Activated CD4-positive, alpha-beta T cell treated with anti-CD3 and anti-CD28 coated beads, Interleukin-2, amount 10 ng/mL, durations not matched to agents 24 days and 14 days (primary cell): ENCODE results near the gene GLIS1. TPM values are rescaled to one million over a fixed set of nuclear protein-coding genes. Genes with fewer than 3 reads are reported as not detected.

ENCODE experiments used
- DNase-seq: peaks from one replicate; pipeline ENCODE4 v3.0.0; 2022
- H3K27ac Mint-ChIP-seq: one replicate; pipeline ENCODE4 v1.8.0; 2022; ENCODE audit warnings: mild to moderate bottlenecking, mixed read lengths
- H3K27me3 Mint-ChIP-seq: one replicate; pipeline ENCODE4 v1.8.0; 2022; ENCODE audit warnings: mixed read lengths
- H3K36me3 Mint-ChIP-seq: one replicate; pipeline ENCODE4 v1.8.0; 2022; ENCODE audit warnings: low read depth, mild to moderate bottlenecking, mixed read lengths
- H3K4me1 Mint-ChIP-seq: one replicate; pipeline ENCODE4 v1.8.0; 2021; ENCODE audit warnings: mixed read lengths
- H3K4me3 Mint-ChIP-seq: one replicate; pipeline ENCODE4 v1.8.0; 2022; ENCODE audit warnings: mild to moderate bottlenecking, moderate library complexity, mixed read lengths
- H3K9me3 Mint-ChIP-seq: one replicate; pipeline ENCODE4 v1.8.0; 2021; ENCODE audit warnings: mixed read lengths
- intact Hi-C: fragments of 100-400 bp; cut with micrococcal nuclease; formaldehyde crosslinking; loops from one replicate; pipeline ENCODE4 v1.15.1; 2023
- total RNA-seq: library from RNA; stranded (reverse); gene quantifications from 2 replicates; pipeline ENCODE4 v1.2.3, GENCODE V29; 2022

The GLIS1 gene
- total RNA-seq, 1 donor from 2014 or later: not detected

GRCh38 chr1:53678938-53679825 is 59.8 kb downstream of the GLIS1 start:
- H3K9me3 Mint-ChIP-seq: no peaks in the 10 kb centered on the region
- H3K4me1 Mint-ChIP-seq: peaks cover 3% of the 10 kb centered on the region
- no peak overlapping the region for H3K4me3 Mint-ChIP-seq
- intact Hi-C loops: no loop called here
- no peak overlapping the region for H3K27ac Mint-ChIP-seq
- no peak for DNase-seq
- no peaks in the 10 kb centered on the region for H3K36me3 Mint-ChIP-seq
- H3K27me3 Mint-ChIP-seq: peaks cover 15% of the 10 kb centered on the region

- Mint-ChIP-seq H3K27me3 (peaks cover 15% of the 10 kb centered on the region), H3K4me1 (peaks cover 3% of the 10 kb centered on the region), H3K9me3 (no peaks in the 10 kb centered on the region), H3K4me3 (no peak overlapping the region), H3K36me3 (no peaks in the 10 kb centered on the region), H3K27ac (no peak overlapping the region)
- no peak for DNase-seq
- intact Hi-C loops: no loop called here
Observed at GRCh38 chr1:53678507-53678906, 60.5 kb downstream of the GLIS1 start.

- intact Hi-C loops: no loop called here
Observed at GRCh38 chr1:53678046-53678445, 60.9 kb downstream of the GLIS1 start.

GRCh38 chr1:53677486-53677885 is 61.5 kb downstream of the GLIS1 start:
- peaks cover 3% of the 10 kb centered on the region for H3K4me1 Mint-ChIP-seq
- intact Hi-C loops: no loop called here
- peaks cover 11% of the 10 kb centered on the region for H3K27me3 Mint-ChIP-seq
- H3K4me3 Mint-ChIP-seq: no peak overlapping the region
- H3K9me3 Mint-ChIP-seq: no peaks in the 10 kb centered on the region
- H3K36me3 Mint-ChIP-seq: no peaks in the 10 kb centered on the region
- no peak overlapping the region for H3K27ac Mint-ChIP-seq
- DNase-seq: no peak

More at GRCh38 chr1:53678046-53678445, 60.9 kb downstream of the GLIS1 start:
- DNase-seq: no peak
- peaks cover 3% of the 10 kb centered on the region for H3K4me1 Mint-ChIP-seq
- no peak overlapping the region for H3K27ac Mint-ChIP-seq
- no peaks in the 10 kb centered on the region for H3K36me3 Mint-ChIP-seq
- H3K4me3 Mint-ChIP-seq: no peak overlapping the region
- H3K27me3 Mint-ChIP-seq: peaks cover 15% of the 10 kb centered on the region
- H3K9me3 Mint-ChIP-seq: no peaks in the 10 kb centered on the region

- intact Hi-C loops: no loop called here
- no peaks in the 10 kb centered on the region for H3K36me3 Mint-ChIP-seq
- no peak overlapping the region for H3K4me3 Mint-ChIP-seq
- no peak for DNase-seq
- no peak overlapping the region for H3K27ac Mint-ChIP-seq
- H3K27me3 Mint-ChIP-seq: no peaks in the 10 kb centered on the region
- H3K9me3 Mint-ChIP-seq: no peaks in the 10 kb centered on the region
- no peaks in the 10 kb centered on the region for H3K4me1 Mint-ChIP-seq
Observed at GRCh38 chr1:53672785-53673184, 66.2 kb downstream of the GLIS1 start.

- Mint-ChIP-seq H3K4me3 (no peak overlapping the region), H3K4me1 (no peaks in the 10 kb centered on the region), H3K36me3 (no peaks in the 10 kb centered on the region), H3K27ac (no peak overlapping the region), H3K9me3 (no peaks in the 10 kb centered on the region), H3K27me3 (no peaks in the 10 kb centered on the region)
- intact Hi-C loops: no loop called here
- DNase-seq: no peak
Observed at GRCh38 chr1:53672243-53672642, 66.7 kb downstream of the GLIS1 start.

- DNase-seq: no peak
- H3K36me3 Mint-ChIP-seq: no peaks in the 10 kb centered on the region
- H3K27ac Mint-ChIP-seq: no peak overlapping the region
- no peaks in the 10 kb centered on the region for H3K9me3 Mint-ChIP-seq
- no peak overlapping the region for H3K4me3 Mint-ChIP-seq
- intact Hi-C loops: no loop called here
- peaks cover 2% of the 10 kb centered on the region for H3K4me1 Mint-ChIP-seq
- H3K27me3 Mint-ChIP-seq: peaks cover 2% of the 10 kb centered on the region
Observed at GRCh38 chr1:53669621-53670191, 69.3 kb downstream of the GLIS1 start.

- intact Hi-C loops: no loop called here
- peaks cover 2% of the 10 kb centered on the region for H3K4me1 Mint-ChIP-seq
- no peak for DNase-seq
- no peaks in the 10 kb centered on the region for H3K36me3 Mint-ChIP-seq
- H3K4me3 Mint-ChIP-seq: no peak overlapping the region
- no peak overlapping the region for H3K27ac Mint-ChIP-seq
- H3K9me3 Mint-ChIP-seq: no peaks in the 10 kb centered on the region
- peaks cover 2% of the 10 kb centered on the region for H3K27me3 Mint-ChIP-seq
Observed at GRCh38 chr1:53666566-53666965, 72.4 kb downstream of the GLIS1 start.

- Mint-ChIP-seq H3K36me3 (no peaks in the 10 kb centered on the region), H3K4me3 (no peak overlapping the region), H3K9me3 (no peaks in the 10 kb centered on the region), H3K4me1 (peaks cover 2% of the 10 kb centered on the region), H3K27me3 (peaks cover 2% of the 10 kb centered on the region), H3K27ac (no peak overlapping the region)
- intact Hi-C loops: no loop called here
- DNase-seq: no peak
Observed at GRCh38 chr1:53665996-53666395, 73.0 kb downstream of the GLIS1 start.

GRCh38 chr1:53663529-53664300 is 75.2 kb downstream of the GLIS1 start:
- Mint-ChIP-seq H3K27ac (no peak overlapping the region), H3K27me3 (peaks cover 2% of the 10 kb centered on the region), H3K4me3 (no peak overlapping the region), H3K36me3 (no peaks in the 10 kb centered on the region), H3K4me1 (peaks cover 2% of the 10 kb centered on the region), H3K9me3 (no peaks in the 10 kb centered on the region)
- DNase-seq: no peak
- intact Hi-C loops: no loop called here

- Mint-ChIP-seq H3K4me3 (no peak overlapping the region), H3K27me3 (peaks cover 5% of the 10 kb centered on the region), H3K36me3 (no peaks in the 10 kb centered on the region), H3K9me3 (no peaks in the 10 kb centered on the region), H3K27ac (no peak overlapping the region), H3K4me1 (peaks cover 2% of the 10 kb centered on the region)
- intact Hi-C loops: no loop called here
- DNase-seq: no peak
Observed at GRCh38 chr1:53662951-53663350, 76.0 kb downstream of the GLIS1 start.

- intact Hi-C loops: no loop called here
- H3K27me3 Mint-ChIP-seq: peaks cover 7% of the 10 kb centered on the region
- no peak overlapping the region for H3K27ac Mint-ChIP-seq
- H3K9me3 Mint-ChIP-seq: no peaks in the 10 kb centered on the region
- H3K4me3 Mint-ChIP-seq: no peak overlapping the region
- H3K36me3 Mint-ChIP-seq: no peaks in the 10 kb centered on the region
- DNase-seq: no peak
- peaks cover 2% of the 10 kb centered on the region for H3K4me1 Mint-ChIP-seq
Observed at GRCh38 chr1:53662169-53662568, 76.8 kb downstream of the GLIS1 start.

GRCh38 chr1:53661496-53661895 is 77.5 kb downstream of the GLIS1 start:
- Mint-ChIP-seq H3K4me1 (peaks cover 2% of the 10 kb centered on the region), H3K27ac (no peak overlapping the region), H3K36me3 (no peaks in the 10 kb centered on the region), H3K9me3 (no peaks in the 10 kb centered on the region), H3K27me3 (peaks cover 10% of the 10 kb centered on the region), H3K4me3 (no peak overlapping the region)
- intact Hi-C loops: no loop called here
- no peak for DNase-seq

- Mint-ChIP-seq H3K27me3 (peaks cover 11% of the 10 kb centered on the region), H3K9me3 (no peaks in the 10 kb centered on the region), H3K4me1 (peaks cover 1% of the 10 kb centered on the region), H3K4me3 (no peak overlapping the region), H3K27ac (no peak overlapping the region), H3K36me3 (no peaks in the 10 kb centered on the region)
- intact Hi-C loops: no loop called here
- DNase-seq: no peak
Observed at GRCh38 chr1:53660666-53661065, 78.3 kb downstream of the GLIS1 start.
